ENCODE results near the gene KRTAP5-7. TPM values are rescaled to one million over a fixed set of nuclear protein-coding genes. Genes with fewer than 3 reads are reported as not detected.

KRTAP5-7 gene
- total RNA-seq, 2 experiments from 2014 or later = not detected

- Mint-ChIP-seq H3K4me1 (ENCODE audit: low read depth) (no peaks in the 10 kb centered on the region), H3K4me3 (no peak overlapping the region), H3K36me3 (ENCODE audit: low read depth) (peaks cover 39% of the 10 kb centered on the region), H3K27ac (no peak overlapping the region), H3K9me3 (peaks cover 40% of the 10 kb centered on the region), H3K27me3 (no peaks in the 10 kb centered on the region)
- ATAC-seq (no peak), DNase-seq (no peak)
- CTCF ChIA-PET = no interaction called here
- intact Hi-C loops (cut with micrococcal nuclease) = no loop called here
- no peak for TF ChIP-seq CTCF (IDR thresholded peaks at IDR 0.05)
- POLR2A ChIA-PET = interaction anchor here (0.7 kb wide), 1 partner anchor 11 kb away, joined by 4 read pairs; no protein-coding TSS in a partner anchor
Observed at GRCh38 chr11:71505781-71506180, 21.3 kb upstream of the KRTAP5-7 start.

- H3K4me3 Mint-ChIP-seq = no peak overlapping the region
- ChIA-PET CTCF (no interaction called here), POLR2A (no interaction called here)
- H3K36me3 Mint-ChIP-seq (ENCODE audit: low read depth) = peaks cover 33% of the 10 kb centered on the region
- ATAC-seq (no peak), DNase-seq (no peak)
- intact Hi-C loops (cut with micrococcal nuclease) = no loop called here
- H3K27ac Mint-ChIP-seq = no peak overlapping the region
- H3K9me3 Mint-ChIP-seq = peaks cover 43% of the 10 kb centered on the region
- no peak for TF ChIP-seq CTCF (IDR thresholded peaks at IDR 0.05)
- no peaks in the 10 kb centered on the region for H3K27me3 Mint-ChIP-seq
- H3K4me1 Mint-ChIP-seq (ENCODE audit: low read depth) = no peaks in the 10 kb centered on the region
Observed at GRCh38 chr11:71507102-71507501, 20.0 kb upstream of the KRTAP5-7 start.

- CTCF ChIA-PET = no interaction called here
- DNase-seq (no peak), ATAC-seq (no peak)
- TF ChIP-seq CTCF (IDR thresholded peaks at IDR 0.05) = no peak
- POLR2A ChIA-PET = no interaction called here
- H3K9me3 Mint-ChIP-seq = peaks cover 5% of the 10 kb centered on the region
- no peak overlapping the region for H3K4me3 Mint-ChIP-seq
- H3K4me1 Mint-ChIP-seq (ENCODE audit: low read depth) = no peaks in the 10 kb centered on the region
- intact Hi-C loops (cut with micrococcal nuclease) = no loop called here
- no peaks in the 10 kb centered on the region for H3K27me3 Mint-ChIP-seq
- H3K27ac Mint-ChIP-seq = no peak overlapping the region
- H3K36me3 Mint-ChIP-seq (ENCODE audit: low read depth) = no peaks in the 10 kb centered on the region
Observed at GRCh38 chr11:71518506-71519471, 8.3 kb upstream of the KRTAP5-7 start.

- peaks cover 5% of the 10 kb centered on the region for H3K9me3 Mint-ChIP-seq
- intact Hi-C loops (cut with micrococcal nuclease) = no loop called here
- ATAC-seq = no peak
- H3K27me3 Mint-ChIP-seq = no peaks in the 10 kb centered on the region
- H3K36me3 Mint-ChIP-seq (ENCODE audit: low read depth) = no peaks in the 10 kb centered on the region
- no peaks in the 10 kb centered on the region for H3K4me1 Mint-ChIP-seq (ENCODE audit: low read depth)
- POLR2A ChIA-PET = no interaction called here
- no peak for DNase-seq
- TF ChIP-seq CTCF (IDR thresholded peaks at IDR 0.05) = no peak
- H3K27ac Mint-ChIP-seq = no peak overlapping the region
- CTCF ChIA-PET = no interaction called here
- no peak overlapping the region for H3K4me3 Mint-ChIP-seq
Observed at GRCh38 chr11:71519546-71519945, 7.5 kb upstream of the KRTAP5-7 start.

GRCh38 chr11:71525188-71525937 lies 1.7 kb upstream of the KRTAP5-7 start:
- ATAC-seq = no peak
- Mint-ChIP-seq H3K36me3 (ENCODE audit: low read depth) (no peaks in the 10 kb centered on the region), H3K4me1 (ENCODE audit: low read depth) (no peaks in the 10 kb centered on the region), H3K9me3 (peaks cover 5% of the 10 kb centered on the region), H3K27me3 (peaks cover 14% of the 10 kb centered on the region), H3K27ac (no peak overlapping the region), H3K4me3 (no peak overlapping the region)
- CTCF ChIA-PET = no interaction called here
- POLR2A ChIA-PET = no interaction called here
- DNase-seq = no peak
- intact Hi-C loops (cut with micrococcal nuclease) = no loop called here
- no peak for TF ChIP-seq CTCF (IDR thresholded peaks at IDR 0.05)
